Mesothelial cell of epicardium (in vitro differentiated cells): ENCODE results near the gene SCPEP1. TPM values are rescaled to one million over a fixed set of nuclear protein-coding genes. Genes with fewer than 3 reads are reported as not detected.
A peak's percentile ranks its signal among the peaks of the same experiment; 100 is the strongest.
"Not testable (repeated sequence)": the region's sequence is repeated elsewhere in the genome, so short reads cannot be mapped to it uniquely, and the experiment has no call there.

Experiments used
- DNase-seq, 2 experiments: peaks; one replicate each; pipeline ENCODE4 v3.0.0; 2021; ENCODE audit warnings: low spot score in 2 of 2; ENCODE audit not compliant: unreplicated experiment in 2 of 2
- H3K27ac Mint-ChIP-seq: 2 replicates; pipeline ENCODE4 v1.8.0; 2021; ENCODE audit warnings: mixed read lengths
- H3K27me3 Mint-ChIP-seq: 2 replicates; pipeline ENCODE4 v1.8.0; 2021; ENCODE audit warnings: low read depth, mixed read lengths
- H3K36me3 Mint-ChIP-seq: 2 replicates; pipeline ENCODE4 v1.8.0; 2021; ENCODE audit warnings: mixed read lengths
- H3K4me1 Mint-ChIP-seq: 2 replicates; pipeline ENCODE4 v1.8.0; 2021; ENCODE audit warnings: mixed read lengths
- H3K4me3 Mint-ChIP-seq: 2 replicates; pipeline ENCODE4 v1.8.0; 2021; ENCODE audit warnings: mild to moderate bottlenecking, moderate library complexity, mixed read lengths
- H3K9me3 Mint-ChIP-seq: 2 replicates; pipeline ENCODE4 v1.8.0; 2021; ENCODE audit warnings: mixed read lengths
- CTCF ChIP-seq: fragments of 200-600 bp; sonication (generic); IDR thresholded peaks from one replicate; pipeline ENCODE4 v1.5.0; 2021; ENCODE audit warnings: antibody characterized with exemption; ENCODE audit not compliant: unreplicated experiment
- total RNA-seq: library from RNA; stranded (reverse); gene quantifications from 3 replicates; pipeline ENCODE4 v1.2.1, GENCODE V29; 2021

SCPEP1 gene
- total RNA-seq, 1 donor from 2014 or later: 49.1 TPM

GRCh38 chr17:56975656-56976055 lies 2.3 kb upstream of the SCPEP1 start:
- H3K9me3 Mint-ChIP-seq: peaks cover 12% of the 10 kb centered on the region
- H3K4me1 Mint-ChIP-seq: peaks cover 26% of the 10 kb centered on the region
- H3K27me3 Mint-ChIP-seq: no peaks in the 10 kb centered on the region
- H3K4me3 Mint-ChIP-seq: no peak overlapping the region
- H3K27ac Mint-ChIP-seq: no peak overlapping the region
- no peak for TF ChIP-seq CTCF
- no peaks in the 10 kb centered on the region for H3K36me3 Mint-ChIP-seq
- DNase-seq: no peak

GRCh38 chr17:56976941-56977608 lies 856 bp upstream of the SCPEP1 start:
- peak overlapping the region; percentile 55 for H3K4me3 Mint-ChIP-seq
- H3K36me3 Mint-ChIP-seq: no peaks in the 10 kb centered on the region
- TF ChIP-seq CTCF: no peak
- H3K27ac Mint-ChIP-seq: no peak overlapping the region
- H3K4me1 Mint-ChIP-seq: peaks cover 26% of the 10 kb centered on the region
- no peaks in the 10 kb centered on the region for H3K27me3 Mint-ChIP-seq
- DNase-seq: no peak
- H3K9me3 Mint-ChIP-seq: peaks cover 4% of the 10 kb centered on the region

- no peaks in the 10 kb centered on the region for H3K9me3 Mint-ChIP-seq
- peak overlapping the region; percentile 84 for H3K4me3 Mint-ChIP-seq
- H3K36me3 Mint-ChIP-seq: peaks cover 2% of the 10 kb centered on the region
- H3K27ac Mint-ChIP-seq: peak overlapping the region; percentile 90
- no peak for DNase-seq
- H3K27me3 Mint-ChIP-seq: no peaks in the 10 kb centered on the region
- no peak for TF ChIP-seq CTCF
- peaks cover 29% of the 10 kb centered on the region for H3K4me1 Mint-ChIP-seq
Measured at GRCh38 chr17:56978441-56979090, 635 bp downstream of the SCPEP1 start.

GRCh38 chr17:56979091-56979480 lies 1.2 kb downstream of the SCPEP1 start:
- no peaks in the 10 kb centered on the region for H3K9me3 Mint-ChIP-seq
- no peak for DNase-seq
- TF ChIP-seq CTCF: no peak
- H3K36me3 Mint-ChIP-seq: peaks cover 3% of the 10 kb centered on the region
- peak overlapping the region; percentile 84 for H3K4me3 Mint-ChIP-seq
- H3K27me3 Mint-ChIP-seq: no peaks in the 10 kb centered on the region
- H3K4me1 Mint-ChIP-seq: peaks cover 26% of the 10 kb centered on the region
- H3K27ac Mint-ChIP-seq: no peak overlapping the region

GRCh38 chr17:56980526-56980925 lies 2.6 kb downstream of the SCPEP1 start:
- H3K4me3 Mint-ChIP-seq, H3K27ac Mint-ChIP-seq, DNase-seq, H3K27me3 Mint-ChIP-seq, H3K9me3 Mint-ChIP-seq: not testable (repeated sequence)
- Mint-ChIP-seq H3K36me3 (peaks cover 11% of the 10 kb centered on the region), H3K4me1 (peaks cover 26% of the 10 kb centered on the region)

GRCh38 chr17:56982312-56982711 lies 4.4 kb downstream of the SCPEP1 start:
- no peak for DNase-seq
- H3K27ac Mint-ChIP-seq: peak overlapping the region; percentile 15
- TF ChIP-seq CTCF: no peak
- no peaks in the 10 kb centered on the region for H3K9me3 Mint-ChIP-seq
- peaks cover 22% of the 10 kb centered on the region for H3K36me3 Mint-ChIP-seq
- no peaks in the 10 kb centered on the region for H3K27me3 Mint-ChIP-seq
- peaks cover 20% of the 10 kb centered on the region for H3K4me1 Mint-ChIP-seq
- H3K4me3 Mint-ChIP-seq: no peak overlapping the region
